Testis (tissue), 2 donors: Measurements from ENCODE around the gene SLC4A4.

Source experiments
- CTCF ChIP-seq, 3 experiments: fragments of 450-650 bp in 2 of 3; fragments of 200-600 bp in 1 of 3; sonication (generic) in 1 of 3; IDR thresholded peaks; one replicate each; pipeline ENCODE4 v1.5.1; 2016 to 2019; ENCODE audit warnings: antibody characterized with exemption in 3 of 3, mild to moderate bottlenecking in 2 of 3, moderate library complexity in 1 of 3
- POLR2A ChIP-seq: fragments of 450-650 bp; IDR thresholded peaks from one replicate; pipeline ENCODE4 v1.6.1; 2017; ENCODE audit warnings: antibody characterized with exemption, mild to moderate bottlenecking, moderate library complexity

GRCh38 chr4:71396382-71396781 is 57.6 kb downstream of the SLC4A4 start:
- no peak for TF ChIP-seq CTCF (IDR thresholded peaks at IDR 0.05)
- TF ChIP-seq POLR2A, result no peak
